ENCODE data around the gene DZIP3.

Gene DZIP3

DNA sequence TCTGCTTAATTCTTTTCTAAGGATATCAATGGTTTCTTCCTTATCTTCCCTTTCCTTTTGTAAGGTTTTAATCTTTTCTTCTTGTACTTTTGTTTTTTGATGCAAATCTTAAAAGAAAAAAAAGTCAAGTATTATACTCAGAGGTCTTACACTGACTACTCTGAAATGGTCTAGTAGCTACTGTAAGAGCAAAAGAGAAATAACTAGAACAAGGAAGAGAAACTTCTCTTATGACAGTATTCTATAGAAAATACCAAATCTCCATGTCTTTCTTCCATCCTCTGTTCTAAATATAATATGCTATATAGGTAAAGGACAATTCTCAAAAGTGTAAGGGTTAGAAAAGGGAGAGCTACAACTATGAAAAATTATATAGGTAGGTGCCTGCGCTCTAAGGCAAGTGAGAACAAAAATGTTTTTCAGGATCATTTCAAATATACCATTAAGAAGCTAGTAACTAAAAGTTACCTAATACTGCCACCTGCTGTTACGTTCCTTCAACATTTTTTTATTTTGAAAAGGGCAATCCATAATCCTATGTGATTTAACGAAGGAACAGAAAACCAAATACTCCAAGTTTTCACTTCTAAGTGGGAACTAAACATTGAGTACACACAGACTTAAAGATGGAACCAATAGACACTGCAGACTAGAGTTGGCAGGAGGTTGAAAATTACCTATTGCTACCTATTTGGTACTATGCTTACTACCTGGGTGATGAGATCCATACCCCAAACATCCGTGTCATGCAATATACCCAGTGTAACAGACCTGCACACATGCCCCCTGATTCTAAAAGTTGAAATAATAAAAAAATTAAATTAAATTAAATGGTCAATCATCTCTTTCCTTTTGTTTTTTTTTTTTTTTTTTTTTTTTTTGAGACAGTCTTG is 37.0 kb upstream of the DZIP3 start:
- TF ChIP-seq FOXK2 (IDR thresholded peaks at IDR 0.05) (no peak), BHLHE40 (IDR thresholded peaks at IDR 0.05; ENCODE audit: borderline replicate concordance) (no peak), SP1 (IDR thresholded peaks at IDR 0.05) (no peak), NFRKB (IDR thresholded peaks at IDR 0.05) (no peak), SUZ12 (IDR thresholded peaks at IDR 0.05) (no peak), CTBP1 (IDR thresholded peaks at IDR 0.05; ENCODE audit: borderline replicate concordance) (no peak), HDGF (IDR thresholded peaks at IDR 0.05; ENCODE audit: borderline replicate concordance) (no peak)
- TF ChIP-seq, protein P1, sequence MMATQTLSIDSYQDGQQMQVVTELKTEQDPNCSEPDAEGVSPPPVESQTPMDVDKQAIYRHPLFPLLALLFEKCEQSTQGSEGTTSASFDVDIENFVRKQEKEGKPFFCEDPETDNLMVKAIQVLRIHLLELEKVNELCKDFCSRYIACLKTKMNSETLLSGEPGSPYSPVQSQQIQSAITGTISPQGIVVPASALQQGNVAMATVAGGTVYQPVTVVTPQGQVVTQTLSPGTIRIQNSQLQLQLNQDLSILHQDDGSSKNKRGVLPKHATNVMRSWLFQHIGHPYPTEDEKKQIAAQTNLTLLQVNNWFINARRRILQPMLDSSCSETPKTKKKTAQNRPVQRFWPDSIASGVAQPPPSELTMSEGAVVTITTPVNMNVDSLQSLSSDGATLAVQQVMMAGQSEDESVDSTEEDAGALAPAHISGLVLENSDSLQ (IDR thresholded peaks at IDR 0.05) = no peak
- DNase-seq (ENCODE audit: extremely low spot score) = no peak
- CTCF ChIA-PET = interaction anchor here (0.7 to 1.5 kb wide), 4 partner anchors 9 to 1021 kb away, joined by 3 to 9 read pairs (median 6); no protein-coding TSS in a partner anchor
- POLR2A ChIA-PET = no interaction called here

- ChIA-PET CTCF (no interaction called here), POLR2A (no interaction called here)
- DNase-seq (ENCODE audit: extremely low spot score) = no peak
- no peak for TF ChIP-seq FOXA1 (IDR thresholded peaks at IDR 0.05)
- no peak for TF ChIP-seq BHLHE40 (IDR thresholded peaks at IDR 0.05; ENCODE audit: borderline replicate concordance)
- TF ChIP-seq SUZ12 (IDR thresholded peaks at IDR 0.05) = no peak
- TF ChIP-seq FOXK2 (IDR thresholded peaks at IDR 0.05) = no peak
- TF ChIP-seq NFRKB (IDR thresholded peaks at IDR 0.05) = no peak
- no peak for TF ChIP-seq ARNT (IDR thresholded peaks at IDR 0.05)
- no peak for TF ChIP-seq ZNF384 (IDR thresholded peaks at IDR 0.05)
- no peak for TF ChIP-seq CTBP1 (IDR thresholded peaks at IDR 0.05; ENCODE audit: borderline replicate concordance)
- no peak for TF ChIP-seq TARDBP (IDR thresholded peaks at IDR 0.05)
- TF ChIP-seq, protein P1 (IDR thresholded peaks at IDR 0.05) = no peak
- no peak for TF ChIP-seq L3MBTL2 (conservative IDR thresholded peaks at IDR 0.05)
- no peak for TF ChIP-seq SP1 (IDR thresholded peaks at IDR 0.05)
- no peak for TF ChIP-seq ELF4 (IDR thresholded peaks at IDR 0.05)
- no peak for TF ChIP-seq FOXM1 (IDR thresholded peaks at IDR 0.05; ENCODE audit: borderline replicate concordance)
- TF ChIP-seq LEF1 (IDR thresholded peaks at IDR 0.05; ENCODE audit: borderline replicate concordance) = no peak
- no peak for TF ChIP-seq HDGF (IDR thresholded peaks at IDR 0.05; ENCODE audit: borderline replicate concordance)
Observed at GRCh38 chr3:108554229-108554628, 35.3 kb upstream of the DZIP3 start.

DNA sequence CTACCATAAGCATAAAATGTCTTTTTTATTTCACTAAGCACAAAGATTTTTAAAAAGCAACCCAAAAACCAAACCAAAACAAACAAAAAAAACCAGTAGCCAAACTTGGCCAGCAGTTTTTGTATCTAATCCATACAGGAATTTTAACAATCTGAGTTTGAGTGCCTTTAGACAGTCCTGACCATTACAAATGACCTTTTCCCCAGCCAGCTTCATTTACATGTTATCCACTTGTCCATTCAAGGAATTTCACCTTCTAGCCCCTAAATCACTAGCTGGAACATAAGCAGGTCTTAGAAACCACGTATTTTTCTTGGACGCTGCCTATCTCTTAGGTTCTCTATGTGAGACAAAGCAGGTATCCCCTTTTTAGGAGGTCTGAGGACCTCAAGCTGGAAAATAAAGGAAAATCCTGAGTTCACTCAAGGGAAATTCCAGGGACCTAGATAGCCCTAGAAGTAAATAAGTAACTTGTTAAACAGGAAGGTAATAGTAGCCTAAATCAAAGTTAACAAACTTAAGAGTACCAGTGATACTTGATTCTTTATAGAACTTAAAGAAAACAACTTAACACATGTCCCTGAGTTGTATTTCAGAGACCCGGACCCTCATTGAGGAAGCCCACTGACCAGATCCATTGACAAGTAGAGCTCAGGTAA is 34.5 kb upstream of the DZIP3 start:
- TF ChIP-seq ARNT (IDR thresholded peaks at IDR 0.05) (no peak), FOXA1 (IDR thresholded peaks at IDR 0.05) (no peak), NFRKB (IDR thresholded peaks at IDR 0.05) (no peak), CTBP1 (IDR thresholded peaks at IDR 0.05; ENCODE audit: borderline replicate concordance) (no peak), SUZ12 (IDR thresholded peaks at IDR 0.05) (no peak), ZNF384 (IDR thresholded peaks at IDR 0.05) (no peak), HDGF (IDR thresholded peaks at IDR 0.05; ENCODE audit: borderline replicate concordance) (no peak), FOXM1 (IDR thresholded peaks at IDR 0.05; ENCODE audit: borderline replicate concordance) (no peak), SP1 (IDR thresholded peaks at IDR 0.05) (no peak), FOXK2 (IDR thresholded peaks at IDR 0.05) (no peak)
- CTCF ChIA-PET = no interaction called here
- POLR2A ChIA-PET = no interaction called here

DNA sequence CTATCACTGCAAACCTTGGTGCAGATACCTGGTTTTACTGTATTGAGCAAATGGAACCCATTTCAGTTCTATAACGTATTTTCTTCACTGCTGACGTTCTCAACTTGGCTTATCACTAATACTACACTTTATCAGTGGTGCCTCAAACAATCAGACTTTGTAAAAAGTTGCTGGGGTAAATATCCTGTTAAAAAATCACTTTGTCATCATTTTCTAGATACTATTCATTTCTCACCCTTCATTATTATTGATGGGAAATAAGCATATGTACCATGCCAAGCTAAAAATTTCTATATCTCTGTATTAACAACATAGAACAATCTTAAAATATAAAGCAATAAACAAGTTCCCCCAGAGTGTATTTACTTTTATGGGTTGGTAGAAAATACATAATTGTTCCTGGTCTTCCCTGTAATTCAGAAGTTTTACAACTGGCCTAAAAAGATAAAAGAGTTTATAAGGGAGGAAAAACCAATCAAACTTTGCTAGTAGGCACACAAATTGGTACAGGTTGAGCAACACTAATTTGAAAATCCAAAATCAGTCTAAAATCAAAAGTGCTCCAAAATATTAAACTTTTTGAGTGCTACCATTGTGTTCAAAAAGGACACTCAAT is 33.4 kb upstream of the DZIP3 start:
- POLR2A ChIA-PET = no interaction called here
- TF ChIP-seq CTBP1 (IDR thresholded peaks at IDR 0.05; ENCODE audit: borderline replicate concordance) = no peak
- TF ChIP-seq SP1 (IDR thresholded peaks at IDR 0.05) = no peak
- no peak for TF ChIP-seq NFRKB (IDR thresholded peaks at IDR 0.05)
- no peak for TF ChIP-seq HDGF (IDR thresholded peaks at IDR 0.05; ENCODE audit: borderline replicate concordance)
- no peak for TF ChIP-seq L3MBTL2 (conservative IDR thresholded peaks at IDR 0.05)
- TF ChIP-seq BHLHE40 (IDR thresholded peaks at IDR 0.05; ENCODE audit: borderline replicate concordance) = no peak
- TF ChIP-seq FOXK2 (IDR thresholded peaks at IDR 0.05) = no peak
- TF ChIP-seq, protein P1 (IDR thresholded peaks at IDR 0.05) = no peak
- TF ChIP-seq SUZ12 (IDR thresholded peaks at IDR 0.05) = no peak
- no peak for TF ChIP-seq ARNT (IDR thresholded peaks at IDR 0.05)
- TF ChIP-seq TARDBP (IDR thresholded peaks at IDR 0.05) = no peak
- TF ChIP-seq FOXM1 (IDR thresholded peaks at IDR 0.05; ENCODE audit: borderline replicate concordance) = no peak
- no peak for TF ChIP-seq ZNF384 (IDR thresholded peaks at IDR 0.05)
- no peak for TF ChIP-seq ELF4 (IDR thresholded peaks at IDR 0.05)
- TF ChIP-seq FOXA1 (IDR thresholded peaks at IDR 0.05) = no peak
- CTCF ChIA-PET = no interaction called here
- no peak for DNase-seq (ENCODE audit: extremely low spot score)

More for the DNA sequence above, 34.5 kb upstream of the DZIP3 start:
- DNase-seq (ENCODE audit: extremely low spot score) = no peak

- TF ChIP-seq NFRKB (IDR thresholded peaks at IDR 0.05) (no peak), FOXA1 (IDR thresholded peaks at IDR 0.05) (no peak), FOXM1 (IDR thresholded peaks at IDR 0.05; ENCODE audit: borderline replicate concordance) (no peak), HDGF (IDR thresholded peaks at IDR 0.05; ENCODE audit: borderline replicate concordance) (no peak), ELF4 (IDR thresholded peaks at IDR 0.05) (no peak), SUZ12 (IDR thresholded peaks at IDR 0.05) (no peak), L3MBTL2 (conservative IDR thresholded peaks at IDR 0.05) (no peak), CTBP1 (IDR thresholded peaks at IDR 0.05; ENCODE audit: borderline replicate concordance) (no peak), LEF1 (IDR thresholded peaks at IDR 0.05; ENCODE audit: borderline replicate concordance) (no peak), BHLHE40 (IDR thresholded peaks at IDR 0.05; ENCODE audit: borderline replicate concordance) (no peak)
- TF ChIP-seq, protein P1 (IDR thresholded peaks at IDR 0.05) = no peak
- CTCF ChIA-PET = no interaction called here
- DNase-seq (ENCODE audit: extremely low spot score) = no peak
- POLR2A ChIA-PET = no interaction called here
Observed at GRCh38 chr3:108562565-108562964, 27.0 kb upstream of the DZIP3 start.

All from HEK293T (cell line).